ENCODE measurements around the gene PRLR.
"Not testable (repeated sequence)": the region's sequence is repeated elsewhere in the genome, so short reads cannot be mapped to it uniquely, and the experiment has no call there.

PRLR gene

DNA sequence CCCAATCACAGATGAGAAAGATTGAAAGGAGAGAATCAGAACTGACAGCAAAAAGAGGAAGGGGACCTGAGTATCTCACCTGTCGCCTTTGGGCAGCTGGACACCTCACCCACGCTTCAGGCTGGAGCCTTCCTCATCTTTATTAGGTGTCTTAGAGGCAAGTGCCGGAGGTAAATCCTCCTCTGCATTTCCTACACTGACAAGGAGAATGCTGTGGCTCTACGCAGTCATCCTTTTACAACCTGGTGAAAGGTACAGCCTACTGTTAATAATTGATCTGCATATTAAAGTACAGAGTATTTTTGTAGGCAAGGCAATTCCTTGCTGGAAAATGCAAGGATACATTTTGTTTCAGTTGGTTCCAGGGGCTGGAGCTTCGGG, 34.8 kb downstream of the PRLR start:
- no peak overlapping the region for H3K4me2 ChIP-seq (ENCODE audit: low read length)
- no peak overlapping the region for H3K9ac ChIP-seq (ENCODE audit: low read length)
- no peak overlapping the region for H2BK120ac ChIP-seq (ENCODE audit: low read depth, low read length)
- H3K36me3 ChIP-seq (ENCODE audit: control insufficient read depth, insufficient read depth, low read length), result no peaks in the 10 kb centered on the region
- no peak overlapping the region for H3K4ac ChIP-seq (ENCODE audit: low read depth, low read length)
- H3K4me3 ChIP-seq (ENCODE audit: low read length), result no peak overlapping the region
- DNase-seq, result no peak
- no peak overlapping the region for H2AK5ac ChIP-seq (ENCODE audit: low read length)
- H3K79me1 ChIP-seq (ENCODE audit: low read length), result no peaks in the 10 kb centered on the region
- WGBS (ENCODE audit: extremely low coverage, insufficient coverage, low lambda C conversion rate), result no CpG with 5 or more reads among the region's 5 CpGs
- H2BK5ac ChIP-seq (ENCODE audit: low read length), result no peak overlapping the region
- no peak overlapping the region for H4K8ac ChIP-seq (ENCODE audit: low read depth, low read length)
- no peak overlapping the region for H3K27ac ChIP-seq (ENCODE audit: low read depth, low read length)
- H4K5ac ChIP-seq (ENCODE audit: low read length), result no peak overlapping the region
- H3K18ac ChIP-seq (ENCODE audit: low read length), result no peak overlapping the region
- H2BK15ac ChIP-seq (replicated peaks; ENCODE audit: low read depth), result no peak overlapping the region
- no peak overlapping the region for H3K23ac ChIP-seq (ENCODE audit: low read length)
- H3K79me2 ChIP-seq (ENCODE audit: control insufficient read depth, insufficient read depth, low read length), result no peaks in the 10 kb centered on the region
- no peaks in the 10 kb centered on the region for H3K27me3 ChIP-seq (ENCODE audit: insufficient read depth, low read length, poor library complexity)
- peaks cover 2% of the 10 kb centered on the region for H3K4me1 ChIP-seq (ENCODE audit: control insufficient read depth, low read depth, low read length)
- no peak overlapping the region for H3K56ac ChIP-seq (ENCODE audit: low read length)

DNA sequence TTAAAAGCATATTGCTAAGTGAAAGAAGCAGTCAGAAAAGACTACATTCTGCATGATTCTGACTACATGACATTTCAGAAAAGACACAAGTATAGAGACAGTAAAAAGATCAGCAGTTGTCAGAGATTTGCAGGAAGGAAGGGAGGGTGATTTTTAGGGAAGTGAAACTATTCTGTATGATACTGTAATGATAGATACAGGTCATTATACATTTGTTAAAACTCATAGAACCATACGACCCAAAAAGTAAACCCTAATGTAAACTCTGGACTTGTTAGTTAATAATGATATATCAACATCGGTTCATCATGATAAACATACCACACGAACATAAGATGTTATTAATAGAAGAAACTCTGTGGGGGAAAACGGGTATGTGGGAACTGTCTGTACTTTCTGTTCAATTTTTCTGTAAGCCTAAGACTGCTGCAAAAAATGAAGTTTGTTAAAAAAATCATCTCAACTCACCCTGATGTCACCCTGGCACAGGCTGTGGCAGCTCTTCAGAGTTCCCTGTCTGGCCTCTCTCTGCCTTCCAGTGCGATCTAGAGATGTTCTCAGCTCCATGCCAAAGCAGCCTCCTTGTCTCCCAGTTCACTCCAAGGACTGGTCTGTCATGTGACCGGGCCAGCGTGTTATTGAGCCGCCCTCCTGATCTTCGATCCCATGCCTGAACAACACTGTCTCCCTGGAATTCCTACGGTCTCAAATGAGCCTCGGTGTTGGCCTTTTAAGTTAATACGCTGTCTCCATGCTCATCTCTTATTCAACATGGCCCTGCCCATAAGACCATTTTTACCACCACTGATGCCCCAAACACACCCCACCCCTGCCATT, 35.4 kb downstream of the PRLR start:
- H2BK5ac ChIP-seq (ENCODE audit: low read length), result no peak overlapping the region
- no peak overlapping the region for H3K4ac ChIP-seq (ENCODE audit: low read depth, low read length)
- no peaks in the 10 kb centered on the region for H3K79me1 ChIP-seq (ENCODE audit: low read length)
- H2BK15ac ChIP-seq (replicated peaks; ENCODE audit: low read depth), result no peak overlapping the region
- H2AK5ac ChIP-seq (ENCODE audit: low read length), result no peak overlapping the region
- H4K5ac ChIP-seq (ENCODE audit: low read length), result no peak overlapping the region
- WGBS (ENCODE audit: extremely low coverage, insufficient coverage, low lambda C conversion rate), result no CpG with 5 or more reads among the region's 12 CpGs
- no peak overlapping the region for H3K18ac ChIP-seq (ENCODE audit: low read length)
- H3K27me3 ChIP-seq (ENCODE audit: insufficient read depth, low read length, poor library complexity), result no peaks in the 10 kb centered on the region
- no peak overlapping the region for H4K8ac ChIP-seq (ENCODE audit: low read depth, low read length)
- no peak overlapping the region for H3K56ac ChIP-seq (ENCODE audit: low read length)
- H3K23ac ChIP-seq (ENCODE audit: low read length), result no peak overlapping the region
- H3K36me3 ChIP-seq (ENCODE audit: control insufficient read depth, insufficient read depth, low read length), result no peaks in the 10 kb centered on the region
- H3K4me2 ChIP-seq (ENCODE audit: low read length), result no peak overlapping the region
- H2BK120ac ChIP-seq (ENCODE audit: low read depth, low read length), result no peak overlapping the region
- H3K4me1 ChIP-seq (ENCODE audit: control insufficient read depth, low read depth, low read length), result peaks cover 2% of the 10 kb centered on the region
- no peaks in the 10 kb centered on the region for H3K79me2 ChIP-seq (ENCODE audit: control insufficient read depth, insufficient read depth, low read length)
- H3K27ac ChIP-seq (ENCODE audit: low read depth, low read length), result no peak overlapping the region
- no peak overlapping the region for H3K4me3 ChIP-seq (ENCODE audit: low read length)
- no peak for DNase-seq
- no peak overlapping the region for H3K9ac ChIP-seq (ENCODE audit: low read length)

DNA sequence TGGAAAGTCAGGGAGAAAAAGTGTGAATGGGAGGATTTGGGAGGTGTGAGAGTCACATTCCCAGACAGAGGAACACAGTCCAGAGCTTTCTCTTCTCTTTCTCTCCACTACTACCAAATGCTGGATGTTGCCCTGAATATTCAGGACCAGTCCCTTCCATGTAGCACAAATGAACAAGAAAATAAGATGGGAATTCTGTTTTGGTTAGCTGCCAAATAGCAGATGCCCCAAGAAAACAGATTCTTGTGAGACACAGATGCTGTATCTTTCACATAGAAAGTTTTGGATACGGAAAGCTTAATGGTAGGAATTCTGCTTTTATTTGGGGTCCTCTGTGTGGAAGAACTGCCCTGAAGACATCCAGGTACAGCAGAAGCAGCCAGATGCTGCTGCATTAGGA, 37.8 kb downstream of the PRLR start:
- no peak overlapping the region for H4K5ac ChIP-seq (ENCODE audit: low read length)
- H4K8ac ChIP-seq (ENCODE audit: low read depth, low read length), result no peak overlapping the region
- H2AK5ac ChIP-seq (ENCODE audit: low read length), result no peak overlapping the region
- H3K23ac ChIP-seq (ENCODE audit: low read length), result no peak overlapping the region
- no peak for DNase-seq
- no peaks in the 10 kb centered on the region for H3K79me1 ChIP-seq (ENCODE audit: low read length)
- H3K4me2 ChIP-seq (ENCODE audit: low read length), result no peak overlapping the region
- no peaks in the 10 kb centered on the region for H3K27me3 ChIP-seq (ENCODE audit: insufficient read depth, low read length, poor library complexity)
- H2BK120ac ChIP-seq (ENCODE audit: low read depth, low read length), result no peak overlapping the region
- no peak overlapping the region for H3K9ac ChIP-seq (ENCODE audit: low read length)
- no peak overlapping the region for H3K4me3 ChIP-seq (ENCODE audit: low read length)
- no peak overlapping the region for H3K56ac ChIP-seq (ENCODE audit: low read length)
- H3K4me1 ChIP-seq (ENCODE audit: control insufficient read depth, low read depth, low read length), result no peaks in the 10 kb centered on the region
- H2BK5ac ChIP-seq (ENCODE audit: low read length), result no peak overlapping the region
- H3K36me3 ChIP-seq (ENCODE audit: control insufficient read depth, insufficient read depth, low read length), result no peaks in the 10 kb centered on the region
- H3K18ac ChIP-seq (ENCODE audit: low read length), result no peak overlapping the region
- no peaks in the 10 kb centered on the region for H3K79me2 ChIP-seq (ENCODE audit: control insufficient read depth, insufficient read depth, low read length)
- H3K4ac ChIP-seq (ENCODE audit: low read depth, low read length), result no peak overlapping the region
- H3K27ac ChIP-seq (ENCODE audit: low read depth, low read length), result no peak overlapping the region
- WGBS (ENCODE audit: extremely low coverage, insufficient coverage, low lambda C conversion rate), result no CpG with 5 or more reads among the region's 1 CpG
- H2BK15ac ChIP-seq (replicated peaks; ENCODE audit: low read depth), result no peak overlapping the region

- H3K23ac ChIP-seq (ENCODE audit: low read length); H2BK120ac ChIP-seq (ENCODE audit: low read depth, low read length); H3K27ac ChIP-seq (ENCODE audit: low read depth, low read length); H2AK5ac ChIP-seq (ENCODE audit: low read length); H3K56ac ChIP-seq (ENCODE audit: low read length); H3K4me2 ChIP-seq (ENCODE audit: low read length); H3K79me2 ChIP-seq (ENCODE audit: control insufficient read depth, insufficient read depth, low read length); H3K27me3 ChIP-seq (ENCODE audit: insufficient read depth, low read length, poor library complexity); H3K36me3 ChIP-seq (ENCODE audit: control insufficient read depth, insufficient read depth, low read length); H2BK5ac ChIP-seq (ENCODE audit: low read length); H4K8ac ChIP-seq (ENCODE audit: low read depth, low read length); H2BK15ac ChIP-seq (replicated peaks; ENCODE audit: low read depth); H4K5ac ChIP-seq (ENCODE audit: low read length); H3K4me3 ChIP-seq (ENCODE audit: low read length); H3K4me1 ChIP-seq (ENCODE audit: control insufficient read depth, low read depth, low read length); H3K18ac ChIP-seq (ENCODE audit: low read length); DNase-seq; H3K4ac ChIP-seq (ENCODE audit: low read depth, low read length); H3K79me1 ChIP-seq (ENCODE audit: low read length); H3K9ac ChIP-seq (ENCODE audit: low read length): not testable (repeated sequence)
- WGBS (ENCODE audit: extremely low coverage, insufficient coverage, low lambda C conversion rate), result no CpG with 5 or more reads among the region's 2 CpGs
These were observed 40.5 kb downstream of the PRLR start for GRCh38 chr5:35189801-35190200.

GRCh38 chr5:35188031-35188457, 42.2 kb downstream of the PRLR start:
- DNase-seq, result peak; percentile 56
- no peak overlapping the region for H3K4me3 ChIP-seq (ENCODE audit: low read length)
- no peak overlapping the region for H3K27ac ChIP-seq (ENCODE audit: low read depth, low read length)
- no peak overlapping the region for H2BK120ac ChIP-seq (ENCODE audit: low read depth, low read length)
- no peak overlapping the region for H3K56ac ChIP-seq (ENCODE audit: low read length)
- no peak overlapping the region for H3K23ac ChIP-seq (ENCODE audit: low read length)
- H4K8ac ChIP-seq (ENCODE audit: low read depth, low read length), result no peak overlapping the region
- no peaks in the 10 kb centered on the region for H3K79me1 ChIP-seq (ENCODE audit: low read length)
- H3K4ac ChIP-seq (ENCODE audit: low read depth, low read length), result no peak overlapping the region
- no peak overlapping the region for H2BK5ac ChIP-seq (ENCODE audit: low read length)
- H3K27me3 ChIP-seq (ENCODE audit: insufficient read depth, low read length, poor library complexity), result no peaks in the 10 kb centered on the region
- H3K18ac ChIP-seq (ENCODE audit: low read length), result no peak overlapping the region
- H3K4me2 ChIP-seq (ENCODE audit: low read length), result no peak overlapping the region
- H2AK5ac ChIP-seq (ENCODE audit: low read length), result no peak overlapping the region
- no CpG with 5 or more reads among the region's 9 CpGs for WGBS (ENCODE audit: extremely low coverage, insufficient coverage, low lambda C conversion rate)
- H3K36me3 ChIP-seq (ENCODE audit: control insufficient read depth, insufficient read depth, low read length), result no peaks in the 10 kb centered on the region
- H3K4me1 ChIP-seq (ENCODE audit: control insufficient read depth, low read depth, low read length), result no peaks in the 10 kb centered on the region
- no peak overlapping the region for H2BK15ac ChIP-seq (replicated peaks; ENCODE audit: low read depth)
- no peaks in the 10 kb centered on the region for H3K79me2 ChIP-seq (ENCODE audit: control insufficient read depth, insufficient read depth, low read length)
- H3K9ac ChIP-seq (ENCODE audit: low read length), result no peak overlapping the region
- H4K5ac ChIP-seq (ENCODE audit: low read length), result no peak overlapping the region

DNA sequence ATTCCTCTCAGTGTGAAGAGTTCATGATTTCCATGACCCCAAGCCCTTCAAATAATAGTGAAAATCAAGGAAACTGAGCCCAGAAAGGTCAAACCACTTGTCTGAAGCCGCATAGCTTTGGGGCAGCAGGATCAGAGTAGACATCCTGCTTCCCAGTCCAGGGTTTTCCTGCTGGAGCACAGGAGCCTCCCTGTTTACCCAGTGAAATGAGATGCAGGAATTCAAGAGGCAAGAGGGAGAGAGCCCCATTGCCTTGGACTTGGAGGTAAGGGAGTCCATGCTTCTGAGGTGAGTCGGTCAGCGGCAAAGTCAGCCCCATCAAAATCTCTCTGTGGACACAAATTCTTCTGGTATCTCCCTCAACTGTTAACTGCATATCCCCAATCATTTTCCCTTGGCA, 42.7 kb downstream of the PRLR start:
- H4K8ac ChIP-seq (ENCODE audit: low read depth, low read length); H3K23ac ChIP-seq (ENCODE audit: low read length); H2AK5ac ChIP-seq (ENCODE audit: low read length); H3K27ac ChIP-seq (ENCODE audit: low read depth, low read length); H3K9ac ChIP-seq (ENCODE audit: low read length); DNase-seq; H4K5ac ChIP-seq (ENCODE audit: low read length); H3K79me1 ChIP-seq (ENCODE audit: low read length); H3K4ac ChIP-seq (ENCODE audit: low read depth, low read length); H2BK15ac ChIP-seq (replicated peaks; ENCODE audit: low read depth); H3K79me2 ChIP-seq (ENCODE audit: control insufficient read depth, insufficient read depth, low read length); H3K4me3 ChIP-seq (ENCODE audit: low read length); H3K4me1 ChIP-seq (ENCODE audit: control insufficient read depth, low read depth, low read length); H3K36me3 ChIP-seq (ENCODE audit: control insufficient read depth, insufficient read depth, low read length); H3K56ac ChIP-seq (ENCODE audit: low read length); H2BK120ac ChIP-seq (ENCODE audit: low read depth, low read length); H3K4me2 ChIP-seq (ENCODE audit: low read length); H3K27me3 ChIP-seq (ENCODE audit: insufficient read depth, low read length, poor library complexity); H2BK5ac ChIP-seq (ENCODE audit: low read length); H3K18ac ChIP-seq (ENCODE audit: low read length): not testable (repeated sequence)
- WGBS (ENCODE audit: extremely low coverage, insufficient coverage, low lambda C conversion rate), result no CpG with 5 or more reads among the region's 3 CpGs

Data from mesendoderm (in vitro differentiated cells).